Ecto neural progenitor cell (in vitro differentiated cells): ENCODE measurements around the gene RALY.
A peak's percentile ranks its signal among the peaks of the same experiment; 100 is the strongest.

Source experiments
- DNase-seq: peaks from one replicate; pipeline ENCODE4 v3.0.0-alpha.2; 2018; ENCODE audit warnings: low spot score

The RALY gene

GRCh38 chr20:34049389-34049788, 55.7 kb downstream of the RALY start:
- DNase-seq: no peak

DNA sequence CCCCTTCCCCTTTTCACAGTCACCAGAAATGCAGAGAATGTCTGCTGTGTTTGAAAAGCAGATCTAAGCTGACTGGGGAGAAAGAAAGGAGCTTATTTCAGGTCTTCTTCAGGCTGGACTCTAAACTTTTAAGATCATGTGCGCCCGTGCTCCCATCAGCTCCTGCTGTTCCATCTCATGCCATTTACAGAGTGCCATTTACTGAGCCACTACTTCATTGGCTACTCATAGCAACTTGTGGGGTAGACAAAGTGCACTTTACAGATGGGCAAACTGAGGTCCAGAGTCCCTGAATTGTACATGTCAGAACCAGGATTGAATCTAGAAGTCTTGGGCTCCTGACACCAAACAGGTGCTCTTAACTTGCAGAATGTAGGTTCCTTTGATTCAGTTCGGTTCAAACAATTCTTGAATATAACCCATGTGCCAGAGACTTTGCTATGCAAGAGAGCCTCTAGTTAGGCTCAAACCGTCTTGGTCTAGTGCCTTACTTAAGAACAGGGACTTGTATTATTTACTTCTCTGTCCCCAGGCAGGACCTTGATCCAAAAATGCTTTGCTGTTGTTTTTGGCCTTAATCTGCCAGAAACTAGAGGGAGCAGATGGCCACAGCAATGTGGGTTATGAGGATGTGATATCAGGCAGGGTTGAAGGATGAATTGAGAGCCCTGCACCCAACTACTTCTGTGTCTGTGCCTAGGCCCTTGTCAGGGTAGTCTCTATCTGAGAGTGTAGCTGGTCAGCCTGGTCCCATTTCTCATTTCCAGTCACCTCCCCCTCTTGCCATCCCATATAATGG, 56.4 kb downstream of the RALY start:
- DNase-seq: no peak

DNA sequence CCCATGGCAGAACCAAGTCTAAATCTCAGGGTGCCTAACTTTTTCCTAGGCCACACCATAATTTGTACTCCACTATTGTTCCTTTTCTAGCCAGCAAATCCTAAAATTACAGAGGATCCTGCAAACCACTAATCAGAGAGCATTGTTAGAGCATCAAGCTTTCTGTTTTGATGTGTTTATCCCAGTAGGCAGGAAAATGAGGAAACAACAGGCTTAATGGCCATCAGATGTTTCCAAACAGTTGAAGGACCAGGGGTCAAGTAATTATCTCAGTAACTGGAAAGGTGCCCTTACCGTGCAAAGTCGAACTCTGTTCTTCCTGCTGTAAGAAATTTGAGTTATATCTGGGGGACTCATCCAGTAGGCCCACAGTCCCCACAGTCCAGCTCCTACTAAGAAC, 58.7 kb downstream of the RALY start:
- DNase-seq: no peak

GRCh38 chr20:34055290-34055689, 61.6 kb downstream of the RALY start:
- DNase-seq: no peak

GRCh38 chr20:34058831-34059230, 65.1 kb downstream of the RALY start:
- no peak for DNase-seq

DNA sequence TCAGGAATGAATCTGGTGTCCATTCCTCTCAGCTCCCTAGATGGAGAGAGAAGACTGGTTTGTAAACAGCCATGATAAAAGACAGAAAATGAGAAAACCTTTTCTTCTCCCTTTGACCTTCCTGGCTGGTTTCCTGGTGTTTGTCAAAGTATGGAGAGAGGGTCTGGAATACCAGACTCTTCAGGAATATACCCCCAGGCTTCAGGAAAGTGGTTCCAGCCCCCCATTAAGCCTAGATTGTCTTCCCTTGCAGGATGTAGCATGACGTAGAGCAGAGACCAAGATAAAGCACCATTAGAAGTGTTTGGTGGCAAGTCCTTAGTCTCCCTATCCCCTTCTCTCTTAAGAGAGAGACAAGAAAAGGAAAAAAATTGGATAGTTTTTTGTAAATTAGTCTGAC, 67.3 kb downstream of the RALY start:
- DNase-seq: no peak

GRCh38 chr20:34061695-34062094, 68.0 kb downstream of the RALY start:
- DNase-seq: no peak

DNA sequence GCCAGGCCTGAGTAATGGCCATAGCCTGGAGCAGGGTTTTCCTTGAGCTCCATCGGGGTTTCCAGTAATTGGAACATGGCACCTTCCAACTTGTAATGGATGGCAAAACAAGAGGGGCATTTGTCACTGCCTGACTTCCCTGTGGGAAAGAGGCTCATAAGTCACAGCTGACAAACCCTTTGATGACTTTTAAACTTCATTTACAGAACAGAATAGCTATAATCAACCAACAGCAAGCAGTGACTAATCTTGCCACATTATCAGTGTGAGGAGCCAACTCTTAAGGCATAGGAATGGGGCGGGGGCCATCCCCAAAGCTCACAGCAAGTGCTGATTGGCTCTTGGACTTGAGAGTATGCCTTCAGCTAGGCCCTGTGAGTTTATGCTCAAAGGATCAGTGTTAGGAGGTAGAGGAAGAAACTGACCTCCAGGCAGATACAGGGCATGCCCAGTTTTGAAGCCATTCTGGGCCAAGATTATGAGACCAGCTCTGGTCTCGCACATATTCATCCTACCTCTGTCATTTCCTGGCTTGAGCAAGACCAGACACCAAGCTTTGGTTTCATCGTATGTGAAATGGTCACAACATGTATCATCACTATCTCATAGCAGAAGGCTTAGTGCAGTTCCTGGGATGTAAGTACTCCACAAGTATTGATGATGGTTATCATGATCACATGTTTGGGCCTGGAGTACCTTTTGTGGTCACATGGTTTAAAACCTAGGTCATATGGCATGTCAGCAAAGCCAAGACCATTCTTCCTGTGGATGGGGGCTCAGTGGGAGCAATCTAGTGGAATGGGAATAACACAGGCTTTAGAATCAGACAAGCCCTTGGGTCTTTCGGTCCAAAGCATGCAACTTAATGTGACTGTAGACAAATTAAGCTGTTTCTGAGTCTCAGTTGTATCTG, 69.1 kb downstream of the RALY start:
- no peak for DNase-seq

GRCh38 chr20:34064286-34064685, 70.6 kb downstream of the RALY start:
- DNase-seq: no peak

DNA sequence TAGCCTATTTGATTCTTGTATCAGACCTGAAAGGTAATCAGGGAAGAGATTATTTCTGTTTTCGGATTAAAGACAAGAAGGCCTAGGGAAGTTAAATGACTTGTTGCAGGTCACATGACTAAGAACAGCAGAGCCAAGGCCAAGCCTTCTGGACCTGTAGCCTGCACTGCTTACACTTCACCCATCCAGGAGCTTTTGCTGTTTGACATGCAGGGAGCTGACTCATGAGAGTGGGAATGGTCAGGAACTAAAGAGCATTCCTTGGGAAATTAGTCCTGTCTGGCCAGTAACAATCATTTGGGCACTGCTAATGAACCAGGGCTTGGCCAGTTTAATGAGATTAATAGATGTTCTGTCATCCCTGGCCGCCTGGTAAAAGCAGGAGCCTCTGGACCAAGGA, 71.5 kb downstream of the RALY start:
- DNase-seq: no peak

GRCh38 chr20:34066476-34067090, 72.9 kb downstream of the RALY start:
- no peak for DNase-seq

DNA sequence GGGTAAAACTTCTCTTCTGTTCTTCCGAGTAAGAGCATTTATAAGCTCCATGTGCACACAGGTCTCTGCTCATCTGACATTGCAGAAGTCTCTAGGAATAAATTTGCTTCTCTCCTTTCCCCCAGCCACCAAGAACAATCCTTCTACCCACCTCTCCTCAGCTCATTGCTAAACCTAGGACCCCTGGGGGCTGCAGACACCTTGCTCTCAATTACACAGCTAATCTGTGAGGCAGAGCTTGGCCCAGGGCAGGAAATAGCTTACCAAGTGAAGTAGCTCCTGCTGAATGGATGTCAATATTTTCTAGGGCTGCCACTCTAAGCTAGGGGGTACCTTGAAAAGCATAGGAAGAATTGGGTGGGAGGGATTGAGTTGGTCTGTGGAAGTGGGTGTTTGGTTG, 74.3 kb downstream of the RALY start:
- DNase-seq: no peak

- DNase-seq: peak; percentile 74
Observed at GRCh38 chr20:34069341-34070078, 75.8 kb downstream of the RALY start.

DNA sequence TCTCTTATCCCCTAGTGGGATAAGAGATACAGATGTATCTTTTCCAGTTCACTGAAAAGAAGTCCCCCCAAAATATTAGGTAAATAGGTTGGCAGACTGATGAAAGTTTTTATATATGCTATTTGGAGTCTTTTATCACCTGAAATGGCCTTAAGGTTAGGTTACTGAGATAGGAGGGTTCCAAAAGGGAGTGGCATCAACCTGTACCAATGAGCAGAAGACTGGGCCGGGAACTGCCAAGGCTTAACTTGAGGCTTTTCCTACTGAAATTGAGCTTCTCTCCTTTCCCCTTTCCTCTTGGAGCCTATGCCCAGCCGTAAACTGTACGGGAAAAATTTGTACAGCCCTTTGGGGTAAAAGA, 76.3 kb downstream of the RALY start:
- no peak for DNase-seq

GRCh38 chr20:34070859-34071258, 77.1 kb downstream of the RALY start:
- DNase-seq: no peak

DNA sequence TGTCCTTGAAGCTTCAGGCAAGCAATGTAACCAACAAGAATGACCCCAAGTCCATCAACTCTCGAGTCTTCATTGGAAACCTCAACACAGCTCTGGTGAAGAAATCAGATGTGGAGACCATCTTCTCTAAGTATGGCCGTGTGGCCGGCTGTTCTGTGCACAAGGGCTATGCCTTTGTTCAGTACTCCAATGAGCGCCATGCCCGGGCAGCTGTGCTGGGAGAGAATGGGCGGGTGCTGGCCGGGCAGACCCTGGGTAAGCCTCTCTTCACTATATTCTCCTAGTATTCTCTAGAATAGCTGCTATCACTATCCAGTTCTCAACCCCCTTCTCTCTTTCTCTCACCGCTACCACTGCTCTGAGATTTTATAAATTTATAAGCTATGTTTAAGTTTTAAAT, 78.4 kb downstream of the RALY start:
- DNase-seq: no peak

DNA sequence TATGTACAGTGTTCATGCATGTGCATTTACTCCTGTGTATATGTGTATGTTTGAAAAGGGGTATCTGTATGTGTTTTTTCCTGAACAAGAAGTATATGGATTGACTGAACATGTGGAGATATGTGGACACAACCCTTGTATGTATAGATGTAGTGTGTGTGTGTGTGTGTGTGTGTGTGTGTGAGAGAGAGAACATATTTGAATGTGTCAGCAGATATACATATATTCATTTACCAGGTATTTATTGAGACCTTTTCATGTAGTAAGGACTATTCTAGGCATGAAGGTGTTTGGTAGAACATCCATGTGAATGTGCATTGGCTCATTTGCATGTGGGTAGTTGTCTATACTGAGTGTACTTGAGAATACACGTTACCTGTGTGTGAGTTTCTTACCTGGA, 79.1 kb downstream of the RALY start:
- DNase-seq: no peak

DNA sequence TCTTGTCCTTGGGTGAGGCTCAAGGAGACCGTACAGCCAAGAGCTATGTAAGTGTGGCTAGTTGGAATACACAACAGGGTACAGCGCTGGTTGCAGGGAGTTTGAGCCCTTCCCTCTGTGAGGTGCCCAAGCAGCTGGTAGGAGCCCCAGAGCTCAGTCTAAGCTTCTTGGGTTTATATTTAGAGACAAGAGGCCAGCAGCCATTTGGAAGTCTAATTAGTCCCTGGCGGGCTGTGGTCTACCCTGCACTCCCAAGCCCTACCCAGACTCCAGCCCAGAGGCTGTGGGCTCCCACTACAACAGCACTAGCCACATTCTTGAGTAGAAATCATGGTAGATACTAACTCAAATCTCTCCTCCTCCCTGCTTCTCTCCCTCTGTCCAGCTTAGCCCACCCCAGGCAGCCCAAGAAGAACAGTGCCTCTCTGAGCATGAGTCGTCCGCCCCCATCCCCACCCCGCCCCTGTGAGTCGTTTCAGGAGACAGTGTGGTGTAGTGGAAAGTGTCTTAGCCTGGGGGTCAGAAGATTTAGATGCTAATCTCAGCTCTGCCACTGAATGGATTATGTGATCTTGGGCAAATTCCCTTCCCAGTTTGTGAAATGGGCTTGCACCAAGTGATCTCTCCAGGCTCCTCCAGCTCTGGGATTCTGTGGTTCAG, 80.5 kb downstream of the RALY start:
- DNase-seq: no peak

DNA sequence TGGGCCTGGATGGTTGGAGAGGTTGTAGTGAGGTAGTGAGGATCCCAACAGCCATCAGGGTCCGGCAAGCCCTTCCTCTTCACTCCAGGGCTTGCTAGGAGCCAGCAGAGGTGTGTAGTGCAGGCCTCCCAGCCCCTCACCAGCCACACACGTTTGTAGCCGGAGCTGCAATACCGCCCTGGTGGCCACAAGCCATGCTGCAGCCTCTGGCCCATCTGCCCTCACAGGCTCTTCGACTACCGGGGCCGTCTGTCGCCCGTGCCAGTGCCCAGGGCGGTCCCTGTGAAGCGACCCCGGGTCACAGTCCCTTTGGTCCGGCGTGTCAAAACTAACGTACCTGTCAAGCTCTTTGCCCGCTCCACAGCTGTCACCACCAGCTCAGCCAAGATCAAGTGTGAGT, 81.9 kb downstream of the RALY start:
- DNase-seq: no peak

DNA sequence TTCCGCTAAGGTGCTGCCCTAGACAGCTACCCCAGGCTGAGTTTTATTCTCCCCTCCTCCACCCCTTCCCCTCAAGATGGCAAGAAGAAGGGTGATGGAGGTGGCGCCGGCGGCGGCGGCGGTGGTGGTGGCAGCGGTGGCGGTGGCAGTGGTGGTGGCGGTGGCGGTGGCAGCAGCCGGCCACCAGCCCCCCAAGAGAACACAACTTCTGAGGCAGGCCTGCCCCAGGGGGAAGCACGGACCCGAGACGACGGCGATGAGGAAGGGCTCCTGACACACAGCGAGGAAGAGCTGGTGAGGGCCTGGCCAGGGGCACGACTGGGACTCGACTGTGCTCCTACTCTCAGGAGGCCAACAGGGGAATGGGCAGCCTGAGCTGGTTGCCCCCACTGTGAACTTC, 83.2 kb downstream of the RALY start:
- no peak for DNase-seq

DNA sequence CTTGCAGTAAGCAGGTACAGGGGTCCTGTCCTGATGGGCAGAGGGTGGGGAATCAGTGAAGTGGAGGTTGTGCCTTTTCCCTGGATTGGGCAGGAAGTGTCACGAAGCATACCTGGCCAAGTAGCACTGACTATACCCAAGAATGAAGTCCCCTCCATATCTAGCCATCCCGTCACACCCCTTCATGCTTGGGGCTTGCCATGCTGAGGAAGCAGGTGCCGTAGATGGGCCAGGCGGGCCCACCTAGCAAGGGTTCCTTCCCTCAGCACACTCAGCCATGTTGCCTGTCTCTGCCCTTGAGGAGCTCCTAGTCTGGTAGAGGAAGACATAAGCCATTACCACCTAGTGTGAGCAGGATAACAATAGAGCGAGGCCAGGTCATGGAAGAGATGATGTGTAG, 84.8 kb downstream of the RALY start:
- DNase-seq: no peak

GRCh38 chr20:34079818-34080217, 86.1 kb downstream of the RALY start:
- DNase-seq: no peak
